ENCODE results near the gene CWC27. TPM values are rescaled to one million over a fixed set of nuclear protein-coding genes. Genes with fewer than 3 reads are reported as not detected.

The CWC27 gene
- total and polyA plus RNA-seq, 9 of the 15 experiments (the other 6 are each of a cell fraction or from before 2014, with no cell fraction given) = 19.7 to 49.3 (median 38.3) TPM

DNA sequence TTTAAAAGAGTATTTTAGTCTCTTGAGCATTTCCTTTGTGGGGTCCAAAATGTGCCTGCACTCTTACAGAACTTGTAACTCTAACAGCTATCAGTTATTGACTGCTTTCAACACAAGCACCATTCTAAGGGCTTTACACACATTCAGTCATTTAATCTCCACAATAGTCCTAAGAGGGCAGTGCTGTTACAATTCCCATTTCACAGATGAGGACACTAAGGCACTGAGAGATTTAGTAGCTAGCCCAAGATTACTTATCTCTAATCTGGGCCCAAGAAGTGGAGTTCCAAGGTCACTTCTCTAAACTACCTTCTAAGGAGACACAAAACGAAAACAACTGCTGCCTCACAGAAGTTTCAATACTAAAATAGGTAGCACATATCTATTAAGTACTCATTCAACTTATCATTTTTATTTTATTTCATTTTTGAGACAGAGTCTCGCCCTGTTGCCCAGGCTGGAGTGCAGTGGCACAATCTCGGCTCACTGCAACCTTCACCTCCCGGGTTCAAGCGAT is 275.2 kb downstream of the CWC27 start:
- Histone ChIP-seq H3K4me3 (no peak overlapping the region), H4K20me1 (replicated peaks; ENCODE audit: control insufficient read depth, insufficient read depth, low read length) (no peaks in the 10 kb centered on the region), H3K4me1 (replicated peaks in 1 of 2; ENCODE audit: control insufficient read depth in 2 of 2, insufficient read depth in 2 of 2, low read length in 2 of 2) (no peaks in the 10 kb centered on the region), H3K4me2 (ENCODE audit: insufficient read depth, low read length) (no peak overlapping the region), H3K79me2 (ENCODE audit: control insufficient read depth, insufficient read depth, low read length) (no peaks in the 10 kb centered on the region), H3K9me3 (replicated peaks; ENCODE audit: control insufficient read depth, insufficient read depth, low read depth, low read length) (no peaks in the 10 kb centered on the region), H3K36me3 (ENCODE audit: control insufficient read depth, insufficient read depth, low read length) (no peaks in the 10 kb centered on the region), H3K27me3 (ENCODE audit: control insufficient read depth in 2 of 2, insufficient read depth in 2 of 2, low read length in 2 of 2) (peaks cover 0 to 5% of the 10 kb centered on the region in 2 experiments; a peak in 1 of 5 replicates), H3K27ac (ENCODE audit: extremely low read depth, low read depth, low read length) (no peak overlapping the region), H3K9me1 (ENCODE audit: control insufficient read depth, insufficient read depth, low read length) (no peaks in the 10 kb centered on the region), H3K9ac (ENCODE audit: insufficient read depth in 1 of 2, low read depth in 2 of 2, low read length in 2 of 2) (no peak overlapping the region), H2AFZ (ENCODE audit: low read depth, low read length) (no peak overlapping the region)
- ChIA-PET CTCF (ENCODE audit: low intra/inter-chr PET ratio) (no interaction called here), POLR2A (no interaction called here)
- DNase-seq (ENCODE audit: extremely low read depth in 1 of 4, low spot score in 3 of 4) (no peak), FAIRE-seq (no peak), ATAC-seq (no peak)
- intact Hi-C loops (cut with micrococcal nuclease) (no loop called here), in situ Hi-C loops (cut with MboI) (no loop called here)
- WGBS (ENCODE audit: insufficient coverage, low coverage, missing lambda C conversion rate) = 5% methylated on average over 5 of the region's 5 CpGs
- BruUV-seq (replicated peaks) = no TSS peak
- TF ChIP-seq ZNF551 (CRISPR knock-in tag; IDR thresholded peaks at IDR 0.05) = no peak
- TF ChIP-seq MYC (IDR thresholded peaks at IDR 0.05; ENCODE audit: low read depth, low read length) = no peak
- no peak for TF ChIP-seq MYC (CRISPR knock-in tag; IDR thresholded peaks at IDR 0.05; ENCODE audit: borderline replicate concordance, low read depth)
- TF ChIP-seq, protein P1, sequence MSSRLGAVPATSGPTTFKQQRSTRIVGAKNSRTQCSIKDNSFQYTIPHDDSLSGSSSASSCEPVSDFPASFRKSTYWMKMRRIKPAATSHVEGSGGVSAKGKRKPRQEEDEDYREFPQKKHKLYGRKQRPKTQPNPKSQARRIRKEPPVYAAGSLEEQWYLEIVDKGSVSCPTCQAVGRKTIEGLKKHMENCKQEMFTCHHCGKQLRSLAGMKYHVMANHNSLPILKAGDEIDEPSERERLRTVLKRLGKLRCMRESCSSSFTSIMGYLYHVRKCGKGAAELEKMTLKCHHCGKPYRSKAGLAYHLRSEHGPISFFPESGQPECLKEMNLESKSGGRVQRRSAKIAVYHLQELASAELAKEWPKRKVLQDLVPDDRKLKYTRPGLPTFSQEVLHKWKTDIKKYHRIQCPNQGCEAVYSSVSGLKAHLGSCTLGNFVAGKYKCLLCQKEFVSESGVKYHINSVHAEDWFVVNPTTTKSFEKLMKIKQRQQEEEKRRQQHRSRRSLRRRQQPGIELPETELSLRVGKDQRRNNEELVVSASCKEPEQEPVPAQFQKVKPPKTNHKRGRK (tag; IDR thresholded peaks at IDR 0.05) = no peak
- TF ChIP-seq, protein P2, sequence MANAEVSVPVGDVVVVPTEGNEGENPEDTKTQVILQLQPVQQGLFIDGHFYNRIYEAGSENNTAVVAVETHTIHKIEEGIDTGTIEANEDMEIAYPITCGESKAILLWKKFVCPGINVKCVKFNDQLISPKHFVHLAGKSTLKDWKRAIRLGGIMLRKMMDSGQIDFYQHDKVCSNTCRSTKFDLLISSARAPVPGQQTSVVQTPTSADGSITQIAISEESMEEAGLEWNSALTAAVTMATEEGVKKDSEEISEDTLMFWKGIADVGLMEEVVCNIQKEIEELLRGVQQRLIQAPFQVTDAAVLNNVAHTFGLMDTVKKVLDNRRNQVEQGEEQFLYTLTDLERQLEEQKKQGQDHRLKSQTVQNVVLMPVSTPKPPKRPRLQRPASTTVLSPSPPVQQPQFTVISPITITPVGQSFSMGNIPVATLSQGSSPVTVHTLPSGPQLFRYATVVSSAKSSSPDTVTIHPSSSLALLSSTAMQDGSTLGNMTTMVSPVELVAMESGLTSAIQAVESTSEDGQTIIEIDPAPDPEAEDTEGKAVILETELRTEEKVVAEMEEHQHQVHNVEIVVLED (CRISPR knock-in tag; IDR thresholded peaks at IDR 0.05) = no peak
- TF ChIP-seq RBM25 (IDR thresholded peaks at IDR 0.05; ENCODE audit: low read depth, low read length, severe bottlenecking) = peak; percentile 60
- TF ChIP-seq, protein P3, sequence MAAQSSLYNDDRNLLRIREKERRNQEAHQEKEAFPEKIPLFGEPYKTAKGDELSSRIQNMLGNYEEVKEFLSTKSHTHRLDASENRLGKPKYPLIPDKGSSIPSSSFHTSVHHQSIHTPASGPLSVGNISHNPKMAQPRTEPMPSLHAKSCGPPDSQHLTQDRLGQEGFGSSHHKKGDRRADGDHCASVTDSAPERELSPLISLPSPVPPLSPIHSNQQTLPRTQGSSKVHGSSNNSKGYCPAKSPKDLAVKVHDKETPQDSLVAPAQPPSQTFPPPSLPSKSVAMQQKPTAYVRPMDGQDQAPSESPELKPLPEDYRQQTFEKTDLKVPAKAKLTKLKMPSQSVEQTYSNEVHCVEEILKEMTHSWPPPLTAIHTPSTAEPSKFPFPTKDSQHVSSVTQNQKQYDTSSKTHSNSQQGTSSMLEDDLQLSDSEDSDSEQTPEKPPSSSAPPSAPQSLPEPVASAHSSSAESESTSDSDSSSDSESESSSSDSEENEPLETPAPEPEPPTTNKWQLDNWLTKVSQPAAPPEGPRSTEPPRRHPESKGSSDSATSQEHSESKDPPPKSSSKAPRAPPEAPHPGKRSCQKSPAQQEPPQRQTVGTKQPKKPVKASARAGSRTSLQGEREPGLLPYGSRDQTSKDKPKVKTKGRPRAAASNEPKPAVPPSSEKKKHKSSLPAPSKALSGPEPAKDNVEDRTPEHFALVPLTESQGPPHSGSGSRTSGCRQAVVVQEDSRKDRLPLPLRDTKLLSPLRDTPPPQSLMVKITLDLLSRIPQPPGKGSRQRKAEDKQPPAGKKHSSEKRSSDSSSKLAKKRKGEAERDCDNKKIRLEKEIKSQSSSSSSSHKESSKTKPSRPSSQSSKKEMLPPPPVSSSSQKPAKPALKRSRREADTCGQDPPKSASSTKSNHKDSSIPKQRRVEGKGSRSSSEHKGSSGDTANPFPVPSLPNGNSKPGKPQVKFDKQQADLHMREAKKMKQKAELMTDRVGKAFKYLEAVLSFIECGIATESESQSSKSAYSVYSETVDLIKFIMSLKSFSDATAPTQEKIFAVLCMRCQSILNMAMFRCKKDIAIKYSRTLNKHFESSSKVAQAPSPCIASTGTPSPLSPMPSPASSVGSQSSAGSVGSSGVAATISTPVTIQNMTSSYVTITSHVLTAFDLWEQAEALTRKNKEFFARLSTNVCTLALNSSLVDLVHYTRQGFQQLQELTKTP (IDR thresholded peaks at IDR 0.05; ENCODE audit: low read depth in 1 of 2, partially characterized antibody in 2 of 2) = no peak
- no peak for TF ChIP-seq ZNF76 (CRISPR knock-in tag; IDR thresholded peaks at IDR 0.05; ENCODE audit: borderline replicate concordance)
- TF ChIP-seq, protein P4, sequence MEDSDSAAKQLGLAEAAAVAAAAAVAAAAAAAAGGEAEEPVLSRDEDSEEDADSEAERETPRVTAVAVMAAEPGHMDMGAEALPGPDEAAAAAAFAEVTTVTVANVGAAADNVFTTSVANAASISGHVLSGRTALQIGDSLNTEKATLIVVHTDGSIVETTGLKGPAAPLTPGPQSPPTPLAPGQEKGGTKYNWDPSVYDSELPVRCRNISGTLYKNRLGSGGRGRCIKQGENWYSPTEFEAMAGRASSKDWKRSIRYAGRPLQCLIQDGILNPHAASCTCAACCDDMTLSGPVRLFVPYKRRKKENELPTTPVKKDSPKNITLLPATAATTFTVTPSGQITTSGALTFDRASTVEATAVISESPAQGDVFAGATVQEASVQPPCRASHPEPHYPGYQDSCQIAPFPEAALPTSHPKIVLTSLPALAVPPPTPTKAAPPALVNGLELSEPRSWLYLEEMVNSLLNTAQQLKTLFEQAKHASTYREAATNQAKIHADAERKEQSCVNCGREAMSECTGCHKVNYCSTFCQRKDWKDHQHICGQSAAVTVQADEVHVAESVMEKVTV (CRISPR knock-in tag; IDR thresholded peaks at IDR 0.05) = no peak
- no peak for TF ChIP-seq OTX1 (CRISPR knock-in tag; IDR thresholded peaks at IDR 0.05)
- TF ChIP-seq ESRRA (IDR thresholded peaks at IDR 0.05; ENCODE audit: borderline replicate concordance, low read depth) = peak; percentile 31; the same call in 1 of the 2 replicates
- no peak for TF ChIP-seq SMAD4 (CRISPR knock-in tag; conservative IDR thresholded peaks at IDR 0.05)
- no peak for TF ChIP-seq CREB1 (IDR thresholded peaks at IDR 0.05)
- no peak for TF ChIP-seq CREB1 (CRISPR knock-in tag; IDR thresholded peaks at IDR 0.05)

All from K562 (cell line).